HG02571 (cell line): ENCODE measurements around the gene SLC1A2.

Experiments
- ATAC-seq: cut with Tn5 transposase; IDR thresholded peaks from one replicate; pipeline ENCODE4 v1.9.1; 2021; ENCODE audit warnings: mild to moderate bottlenecking, moderate library complexity; ENCODE audit not compliant: unreplicated experiment

Gene SLC1A2

DNA sequence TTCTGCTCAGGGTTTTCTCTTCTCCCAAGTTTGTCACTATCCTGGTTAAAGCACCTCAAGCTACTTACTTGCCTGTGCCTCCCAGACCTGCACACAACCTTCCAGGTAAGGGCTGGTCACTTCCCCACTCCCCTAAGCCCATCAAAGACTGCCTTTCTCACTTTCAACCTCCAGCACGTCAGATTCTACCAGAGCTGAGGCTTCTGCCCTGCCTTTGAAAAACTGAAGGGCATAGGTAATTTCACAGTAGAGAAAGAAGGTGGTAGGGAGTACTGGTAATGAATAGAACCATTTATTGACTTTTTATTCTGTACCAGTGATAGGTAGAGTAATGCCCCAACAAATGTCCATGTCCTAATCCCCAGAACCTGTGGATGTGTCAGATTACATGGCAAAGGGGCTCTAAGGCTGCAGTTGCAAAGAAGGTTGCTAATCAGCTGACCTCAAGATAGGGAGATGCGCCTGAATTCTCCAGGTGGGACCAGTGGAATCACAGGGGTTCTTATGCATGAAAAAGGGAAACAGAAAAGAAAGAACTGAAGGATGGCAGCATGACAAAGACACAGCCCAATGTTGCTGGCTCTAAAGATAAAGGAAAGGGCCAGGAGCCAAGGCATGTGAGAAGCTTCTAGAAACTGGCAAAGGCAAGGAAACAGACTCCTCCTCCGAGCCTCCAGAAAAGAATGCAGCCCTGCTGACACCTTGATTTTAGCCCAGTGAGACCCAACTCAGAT, 89.0 kb downstream of the SLC1A2 start:
- no peak for ATAC-seq

DNA sequence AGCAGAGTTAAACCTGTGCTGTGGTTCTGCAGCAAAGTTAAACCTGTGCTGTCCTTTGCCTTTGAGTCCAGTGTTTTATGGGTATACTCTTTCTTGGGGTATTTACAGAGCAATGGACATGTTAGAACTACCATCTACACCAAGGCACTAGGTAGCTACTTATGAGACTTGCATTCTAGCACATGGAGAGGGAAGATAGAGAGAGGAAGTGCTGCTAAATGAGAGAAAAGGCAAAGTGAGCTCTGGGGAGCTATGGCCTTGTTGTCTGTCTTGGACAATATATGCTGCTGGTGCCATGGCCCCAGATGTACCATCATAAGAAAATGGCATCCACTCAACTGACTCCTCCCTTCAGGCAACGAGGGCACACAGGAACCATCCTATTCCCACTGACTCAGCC, 91.5 kb downstream of the SLC1A2 start:
- no peak for ATAC-seq

DNA sequence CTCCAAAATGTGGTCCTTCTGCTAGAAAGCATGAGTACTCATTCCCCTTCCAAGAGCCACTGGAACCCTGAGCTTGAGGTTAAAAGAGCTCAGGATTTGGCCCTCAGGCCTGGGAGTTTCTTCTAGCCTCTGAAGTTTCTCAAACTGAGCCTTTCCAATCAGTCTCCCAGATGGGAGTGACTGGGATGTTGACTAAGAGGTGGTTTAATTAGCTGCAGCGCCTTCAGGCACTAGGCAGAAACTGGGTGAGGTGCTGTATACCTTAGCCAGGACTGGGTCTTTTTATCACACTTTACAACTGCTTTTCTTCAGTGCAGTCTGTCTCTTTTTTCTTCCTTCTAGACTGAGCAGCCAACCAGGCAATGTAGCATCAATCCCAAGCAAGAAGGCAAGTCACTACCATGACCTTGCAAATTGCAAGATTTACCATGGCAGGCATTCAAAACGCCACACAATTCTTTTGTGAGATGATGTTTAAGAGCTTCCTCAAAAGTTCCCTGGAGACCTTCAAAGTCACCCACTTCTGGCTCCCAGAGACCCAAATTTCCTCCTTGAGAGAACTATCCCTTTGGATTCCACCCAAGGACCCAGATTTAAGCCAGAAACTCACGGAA, 93.0 kb downstream of the SLC1A2 start:
- no peak for ATAC-seq

DNA sequence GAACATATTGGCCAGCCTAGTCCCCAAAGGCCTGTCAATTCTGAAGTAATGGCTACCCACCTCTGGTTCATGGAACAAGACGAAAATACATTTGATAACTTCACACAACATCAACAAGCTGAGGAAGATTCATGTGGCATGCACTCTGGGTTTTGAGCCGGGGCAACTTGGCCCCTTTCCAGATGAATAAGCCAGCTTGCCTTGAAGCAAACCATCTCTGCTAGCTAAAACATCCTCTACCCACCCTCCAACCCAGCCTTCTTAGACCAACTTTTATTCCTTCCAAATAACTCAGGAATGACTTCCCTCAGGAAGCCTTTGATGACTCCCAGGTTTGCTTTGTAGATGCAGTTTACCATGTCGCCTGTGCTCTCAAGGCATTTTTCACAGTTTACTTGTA, 94.4 kb downstream of the SLC1A2 start:
- ATAC-seq, result no peak

DNA sequence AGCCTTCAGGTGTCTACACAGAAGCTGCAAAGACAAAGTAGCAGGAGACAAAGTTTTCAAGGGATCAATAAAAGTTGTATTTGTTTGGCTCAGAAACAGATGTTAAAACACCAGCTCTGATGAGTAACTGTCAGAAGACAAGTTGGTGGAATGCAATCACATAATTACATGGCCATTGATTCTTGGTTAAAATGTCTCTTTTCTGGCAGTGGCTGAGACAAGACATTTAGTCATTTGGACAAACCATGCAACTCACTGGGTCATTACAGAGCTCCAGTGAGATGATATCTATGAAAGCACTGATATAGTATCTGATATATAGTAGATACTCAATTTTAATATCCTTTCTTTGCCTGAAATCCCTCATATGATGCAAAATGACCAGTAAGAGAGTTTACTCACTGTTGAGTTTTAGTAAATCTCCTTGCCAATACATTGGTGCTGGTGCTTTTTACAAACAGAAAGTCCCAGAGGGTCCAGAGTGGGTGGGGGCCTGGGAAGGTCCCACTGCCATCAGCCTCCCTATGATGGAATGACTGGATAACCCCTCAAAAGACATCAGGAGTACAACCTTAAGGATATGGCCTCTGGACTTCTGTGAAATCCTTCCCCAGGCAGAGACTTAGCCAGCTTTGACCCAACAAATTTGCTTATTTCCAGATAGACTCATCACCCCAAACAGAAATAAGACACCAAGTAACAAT, 95.0 kb downstream of the SLC1A2 start:
- ATAC-seq, result no peak

DNA sequence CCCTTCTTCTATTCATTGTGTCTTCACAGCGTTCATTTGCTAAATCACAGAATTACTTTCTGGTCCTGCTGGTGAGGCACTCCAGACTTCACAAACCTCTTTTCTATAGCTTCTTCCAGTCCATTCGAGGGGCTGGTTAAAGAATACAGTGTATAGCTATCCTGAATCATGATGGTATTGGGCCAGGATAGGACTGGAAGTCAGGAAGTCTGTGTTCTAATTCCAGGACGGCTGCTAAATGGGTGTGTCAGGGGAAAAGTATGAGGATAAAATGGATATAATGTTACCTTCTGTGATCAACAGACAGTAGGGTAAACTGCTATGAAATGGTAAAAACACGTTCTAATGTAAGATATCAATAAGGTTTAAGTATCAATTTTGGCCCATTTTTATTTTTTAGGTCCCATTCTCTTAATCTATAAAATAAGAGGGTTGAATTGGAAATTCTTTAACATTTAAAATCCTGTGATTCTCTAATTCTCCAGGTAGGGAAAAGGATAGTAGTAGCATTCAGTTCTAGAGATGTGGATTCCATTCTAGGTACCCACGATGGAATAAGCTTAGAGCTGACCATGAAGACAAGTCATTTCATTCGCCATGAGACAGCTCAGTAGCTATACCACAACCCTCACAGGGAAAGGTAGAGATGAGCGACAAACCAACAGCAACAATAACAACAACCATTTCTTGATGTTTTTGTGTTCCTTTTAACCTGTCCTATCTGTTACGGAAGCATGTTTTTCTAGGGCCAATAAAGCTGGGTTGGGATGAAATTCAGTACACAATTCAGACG, 96.1 kb downstream of the SLC1A2 start:
- no peak for ATAC-seq

DNA sequence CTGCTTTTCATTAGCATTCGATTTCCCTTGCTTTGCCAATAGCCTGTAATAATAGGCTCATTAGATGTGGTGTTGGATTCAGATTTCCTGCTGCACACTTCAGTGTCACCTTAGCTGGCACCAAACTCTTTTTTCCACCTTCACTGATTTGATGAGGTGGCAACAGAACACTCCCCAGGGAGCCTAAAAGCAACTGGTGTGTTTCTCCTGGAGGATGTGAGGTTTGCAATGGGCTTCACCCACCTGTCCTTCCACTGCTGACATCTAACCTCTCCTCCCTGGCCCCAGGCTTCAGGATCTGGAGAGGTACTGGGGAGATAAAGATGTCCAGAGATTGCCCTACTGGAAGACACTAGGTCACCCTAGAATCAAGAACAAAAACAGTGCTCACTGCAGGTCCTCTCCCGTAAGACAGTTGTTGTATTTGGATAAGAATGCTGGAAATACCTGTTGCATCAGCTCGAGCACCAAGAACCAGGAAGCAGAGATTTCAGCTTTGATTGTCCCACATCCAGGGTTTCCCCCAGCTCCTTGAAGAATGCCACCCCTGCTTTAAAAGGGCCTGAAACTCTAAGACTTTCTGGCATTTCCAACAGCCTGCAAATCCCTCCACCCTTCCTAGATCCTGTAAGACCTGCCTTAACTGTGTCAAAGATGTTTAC, 96.9 kb downstream of the SLC1A2 start:
- no peak for ATAC-seq

DNA sequence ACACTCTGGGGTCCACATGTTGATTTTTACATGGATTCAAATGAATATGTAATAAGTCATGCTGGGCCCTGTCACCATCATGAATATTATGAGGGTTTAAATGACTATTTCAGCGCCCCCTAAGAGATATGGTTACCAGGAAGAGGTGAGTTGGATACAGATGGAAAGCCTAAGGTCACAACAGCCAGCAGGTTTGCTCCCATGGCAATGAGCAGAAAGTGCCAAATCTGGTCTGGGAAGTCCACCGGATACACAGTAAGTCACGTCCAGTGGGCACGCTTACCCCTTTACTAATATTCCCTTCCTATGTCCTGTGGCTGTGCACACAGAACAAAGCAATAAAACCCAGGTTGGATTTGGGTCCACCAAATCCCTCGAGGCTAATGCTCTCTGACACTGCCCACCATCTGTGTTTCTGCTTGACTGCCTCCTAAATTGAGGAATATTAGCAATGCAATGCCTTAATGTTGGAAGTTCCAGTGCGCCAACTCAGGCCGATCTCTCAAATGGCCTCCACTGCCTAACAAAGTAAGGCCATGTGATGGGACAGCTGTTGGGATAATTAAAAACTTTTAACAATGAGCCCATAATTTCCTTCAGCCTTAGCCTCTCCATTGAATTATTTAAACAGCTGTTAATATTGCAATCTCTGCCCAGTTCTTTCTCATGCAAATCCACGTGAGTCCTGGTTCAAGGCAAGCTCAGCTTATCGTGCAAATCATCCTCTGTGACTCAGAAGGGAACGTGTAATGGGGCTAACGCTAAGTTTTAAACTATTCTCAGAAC, 97.6 kb downstream of the SLC1A2 start:
- no peak for ATAC-seq

DNA sequence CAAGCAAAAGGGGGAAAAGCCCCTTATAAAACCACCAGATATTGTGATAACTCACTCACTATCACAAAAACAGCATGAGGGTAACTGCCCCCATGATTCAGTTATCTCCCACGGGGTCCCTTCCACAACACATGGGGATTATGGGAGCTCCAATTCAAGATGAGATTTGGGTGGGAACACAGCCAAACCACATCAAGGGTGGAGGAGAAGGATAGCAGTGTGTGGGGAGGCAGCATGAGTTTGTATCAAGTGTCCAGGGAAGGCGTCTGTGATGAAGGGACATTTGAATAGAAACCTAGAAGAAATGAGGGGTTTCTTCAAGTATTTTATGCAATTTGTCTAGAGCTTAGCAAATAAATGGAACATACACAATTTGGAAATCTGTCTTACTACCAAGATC, 98.2 kb downstream of the SLC1A2 start:
- no peak for ATAC-seq

DNA sequence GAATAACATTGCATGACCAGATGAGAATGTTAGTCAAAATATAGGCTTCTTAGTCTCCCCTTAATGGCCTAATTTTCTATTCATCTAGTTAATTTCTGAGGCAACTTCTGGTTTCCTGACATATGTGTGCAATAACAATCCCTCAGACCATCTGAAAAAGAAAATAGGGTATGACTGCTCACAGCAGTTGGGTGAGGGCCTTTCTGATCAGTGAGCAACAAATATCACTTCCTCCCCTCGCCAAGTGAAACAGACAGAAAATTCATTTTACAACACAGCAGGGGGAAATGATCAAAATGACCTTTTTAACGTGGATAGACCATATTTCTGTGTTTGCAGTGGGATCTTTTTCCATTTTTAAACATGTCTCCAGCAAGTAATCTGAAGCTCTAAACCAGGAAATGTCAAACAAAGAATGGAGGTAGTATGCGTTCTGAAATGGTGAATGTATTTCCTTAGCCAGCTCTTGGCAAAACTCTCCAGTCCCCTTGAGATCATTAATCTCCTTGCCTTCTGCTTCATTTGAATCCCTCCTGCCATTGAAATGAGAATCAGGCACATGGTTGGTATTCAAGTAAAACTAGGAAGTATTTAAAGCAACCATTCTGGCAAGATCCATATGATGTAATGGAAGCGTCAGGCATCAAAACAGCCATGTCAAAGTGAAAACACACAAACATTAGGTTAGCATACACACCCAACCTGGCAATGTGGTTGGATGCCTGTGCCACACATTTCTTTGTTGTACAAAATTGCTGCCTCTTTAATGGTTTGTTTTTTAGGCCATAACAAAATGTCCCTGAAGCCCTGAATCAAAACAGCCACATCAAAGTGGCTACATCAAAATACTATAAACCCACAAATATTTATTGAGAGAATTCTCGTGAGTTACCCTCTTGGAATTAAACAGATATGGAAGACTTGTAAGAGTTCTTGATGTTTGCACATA, 100.1 kb downstream of the SLC1A2 start:
- no peak for ATAC-seq

DNA sequence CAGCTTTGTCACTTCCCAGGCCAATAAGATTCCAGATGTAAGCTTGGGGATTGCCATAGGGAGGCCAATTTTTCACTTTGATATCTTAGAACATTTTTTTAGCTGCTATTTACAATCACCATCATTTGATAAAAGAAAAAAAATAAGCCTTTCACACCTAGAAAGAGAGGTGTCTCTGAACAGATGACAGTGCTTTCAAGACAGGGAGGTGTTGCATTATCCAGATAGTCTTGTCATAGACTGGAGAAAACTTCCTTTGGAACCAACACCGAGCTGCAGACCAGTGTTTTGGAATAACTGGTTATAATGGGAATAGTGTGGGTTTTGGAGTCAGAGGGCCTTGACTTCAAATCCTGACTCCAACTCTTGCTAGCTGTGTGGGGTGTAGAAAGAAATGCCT, 101.0 kb downstream of the SLC1A2 start:
- no peak for ATAC-seq

DNA sequence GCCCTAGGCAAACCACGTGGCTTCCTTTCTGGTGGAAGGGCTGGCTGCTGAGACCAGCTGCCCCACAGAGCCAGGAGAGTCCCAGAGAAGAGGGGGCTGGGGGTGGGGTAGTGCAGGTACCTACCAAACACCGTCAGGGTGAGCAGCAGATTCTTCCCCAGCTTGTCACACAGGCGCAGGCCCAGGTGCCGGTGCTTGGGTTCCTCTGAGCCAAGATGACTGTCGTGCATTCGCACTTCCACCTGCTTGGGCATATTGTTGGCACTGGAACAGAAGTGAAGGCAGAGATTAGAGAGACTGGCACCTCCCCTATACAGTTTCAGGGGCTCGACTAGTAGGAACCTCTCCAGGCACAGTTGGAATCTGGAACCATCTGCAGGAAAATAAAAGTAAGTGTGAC, 102.1 kb downstream of the SLC1A2 start:
- ATAC-seq, result no peak

DNA sequence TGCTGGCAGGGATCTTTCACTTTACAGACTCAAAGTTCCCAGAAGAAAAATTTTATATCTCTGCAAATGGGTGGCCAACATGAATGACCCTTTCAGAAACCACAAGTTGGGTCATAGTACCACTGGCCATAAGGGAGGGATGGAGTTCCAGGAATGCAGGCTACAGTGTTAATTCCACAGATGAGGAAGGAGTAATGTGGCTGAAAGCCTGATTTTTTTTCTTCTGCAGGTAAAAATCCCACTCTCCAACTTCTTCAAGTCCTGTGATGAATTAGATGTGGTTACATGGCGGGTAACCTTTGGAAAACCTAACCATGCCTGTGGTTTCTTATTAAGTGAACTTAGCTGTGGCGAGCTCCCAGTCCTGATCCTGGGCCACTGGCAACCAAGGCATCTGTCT, 103.2 kb downstream of the SLC1A2 start:
- no peak for ATAC-seq

DNA sequence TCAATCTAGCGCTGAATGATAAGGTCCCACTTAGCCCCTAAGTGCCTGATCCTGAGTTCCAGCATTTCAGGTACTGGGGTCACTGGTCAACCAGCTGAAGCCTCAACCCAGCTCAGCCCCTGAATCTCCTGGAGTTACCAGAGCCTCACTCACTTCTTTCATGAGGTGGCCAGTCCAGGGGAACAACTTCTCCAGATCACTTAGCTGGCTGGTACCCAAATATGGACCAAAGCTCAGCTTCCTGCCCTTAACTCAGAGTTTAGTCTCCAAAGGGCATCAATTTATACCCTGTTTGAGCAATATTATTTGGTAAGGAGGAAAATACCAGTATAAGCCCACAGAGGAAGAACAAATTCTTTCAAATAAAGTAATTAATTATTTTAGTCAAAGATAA, 105.6 kb downstream of the SLC1A2 start:
- no peak for ATAC-seq

DNA sequence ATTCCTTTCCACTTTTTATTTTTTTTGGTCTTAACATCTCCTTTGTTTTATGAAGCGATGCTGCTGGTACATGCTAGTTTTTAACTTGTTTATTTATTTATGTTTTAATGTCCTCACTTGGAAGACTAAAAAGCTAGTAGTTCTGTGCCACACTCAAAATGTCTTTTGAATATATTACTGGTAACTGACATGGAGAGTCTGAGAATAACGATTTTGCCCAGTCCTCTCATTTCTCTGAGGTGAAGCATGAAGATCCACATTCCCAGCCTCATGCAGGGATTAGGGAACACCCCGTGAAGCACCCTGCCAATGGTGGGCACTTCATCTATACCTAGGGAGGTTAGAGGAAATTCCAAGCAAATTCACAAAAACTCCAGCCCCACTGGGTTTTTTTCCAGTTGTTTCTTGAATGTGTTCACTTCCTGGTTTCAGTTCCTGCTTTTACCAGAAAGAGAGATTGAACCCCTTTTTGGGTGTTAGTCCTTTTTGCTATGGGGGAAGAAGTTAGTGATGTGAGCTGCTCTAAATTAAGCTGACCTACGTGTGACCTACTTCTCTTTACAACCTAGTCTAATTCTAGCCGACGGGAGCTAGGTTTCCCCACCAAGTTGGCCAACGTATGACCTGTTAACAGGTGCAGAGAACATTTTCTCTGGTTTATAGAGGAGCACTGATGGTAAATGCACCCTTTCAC, 106.1 kb downstream of the SLC1A2 start:
- no peak for ATAC-seq

DNA sequence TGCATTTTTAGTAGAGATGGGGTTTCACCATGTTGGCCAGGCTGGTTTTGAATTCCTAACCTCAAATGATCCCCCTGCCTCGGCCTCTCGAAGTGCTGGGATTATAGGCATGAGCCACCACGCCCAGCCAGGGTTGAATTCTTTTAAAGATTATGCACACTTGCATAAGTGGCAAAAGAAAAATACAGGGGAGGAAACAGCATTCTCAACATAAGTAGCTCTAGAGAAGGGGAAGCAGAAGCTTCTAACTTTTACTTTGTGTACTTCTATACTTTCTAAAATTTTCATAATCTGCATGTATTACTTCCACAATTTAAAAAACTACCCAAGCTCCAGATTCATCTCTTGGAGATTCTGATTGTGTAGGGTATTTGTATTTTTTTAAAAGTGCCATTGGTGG, 108.0 kb downstream of the SLC1A2 start:
- ATAC-seq, result no peak

DNA sequence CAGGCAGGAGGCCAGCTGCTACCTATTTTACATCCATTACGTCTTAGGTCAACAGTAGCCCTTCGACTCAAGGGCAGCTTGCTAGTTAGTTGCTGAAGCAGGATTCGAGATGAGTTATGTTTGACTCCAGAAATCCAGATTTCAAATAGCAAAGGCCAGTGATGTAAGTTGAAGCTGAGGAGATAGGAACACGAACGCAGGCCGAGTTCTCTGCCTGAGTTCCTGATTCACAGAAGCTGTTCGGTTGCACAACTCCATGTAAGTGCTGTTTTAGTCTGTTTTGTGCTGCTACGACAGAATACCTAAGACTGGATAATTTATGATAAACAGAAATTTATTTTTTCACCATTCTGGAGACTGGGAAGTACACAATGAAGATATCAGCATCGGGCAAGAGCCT, 111.2 kb downstream of the SLC1A2 start:
- ATAC-seq, result no peak

DNA sequence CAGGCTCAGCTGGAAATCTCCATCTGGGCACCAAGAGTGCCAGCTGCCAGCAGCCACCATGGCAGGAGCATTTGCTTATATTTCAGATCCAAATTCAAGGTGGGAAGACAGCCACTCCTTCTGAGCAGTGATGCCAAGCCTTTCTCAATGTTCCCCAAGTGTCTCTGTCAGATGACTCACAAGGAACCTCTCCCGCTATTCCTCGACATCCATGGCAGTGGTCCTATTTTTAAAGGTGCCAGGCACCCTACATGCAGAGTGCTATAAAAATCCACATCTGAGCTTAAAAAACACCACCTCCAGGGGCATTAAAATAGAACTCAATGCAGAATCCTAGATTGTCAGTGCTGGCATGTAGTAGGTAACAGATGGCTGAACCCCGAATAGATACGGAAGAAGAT, 112.1 kb downstream of the SLC1A2 start:
- ATAC-seq, result no peak
